SKM-1 (cell line): ENCODE results near the gene C1orf159.
A peak's percentile ranks its signal among the peaks of the same experiment; 100 is the strongest.
"Not testable (repeated sequence)": the region's sequence is repeated elsewhere in the genome, so short reads cannot be mapped to it uniquely, and the experiment has no call there.

Source experiments
- DNase-seq: peaks from one replicate; lab custom pipeline; 2025; ENCODE audit not compliant: unreplicated experiment; lab: John Stamatoyannopoulos, UW

Gene C1orf159

DNA sequence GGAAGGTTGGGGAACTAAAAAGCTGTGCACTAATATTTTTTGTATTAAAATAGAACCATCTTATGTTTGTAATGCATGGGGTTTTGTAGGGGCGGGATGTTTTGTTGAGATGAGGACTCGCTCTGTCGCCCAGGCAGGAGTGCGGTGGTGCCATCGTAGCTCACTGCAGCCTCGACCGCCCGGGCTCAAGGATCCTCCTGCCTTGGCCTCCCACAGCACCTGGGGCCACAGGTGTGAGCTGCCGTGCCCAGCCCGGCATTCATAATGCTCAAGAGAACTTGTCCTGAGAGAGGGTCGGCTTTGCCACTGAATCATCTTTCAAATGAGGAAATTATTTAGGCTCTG, 3.0 kb upstream of the C1orf159 start:
- DNase-seq, result no peak

DNA sequence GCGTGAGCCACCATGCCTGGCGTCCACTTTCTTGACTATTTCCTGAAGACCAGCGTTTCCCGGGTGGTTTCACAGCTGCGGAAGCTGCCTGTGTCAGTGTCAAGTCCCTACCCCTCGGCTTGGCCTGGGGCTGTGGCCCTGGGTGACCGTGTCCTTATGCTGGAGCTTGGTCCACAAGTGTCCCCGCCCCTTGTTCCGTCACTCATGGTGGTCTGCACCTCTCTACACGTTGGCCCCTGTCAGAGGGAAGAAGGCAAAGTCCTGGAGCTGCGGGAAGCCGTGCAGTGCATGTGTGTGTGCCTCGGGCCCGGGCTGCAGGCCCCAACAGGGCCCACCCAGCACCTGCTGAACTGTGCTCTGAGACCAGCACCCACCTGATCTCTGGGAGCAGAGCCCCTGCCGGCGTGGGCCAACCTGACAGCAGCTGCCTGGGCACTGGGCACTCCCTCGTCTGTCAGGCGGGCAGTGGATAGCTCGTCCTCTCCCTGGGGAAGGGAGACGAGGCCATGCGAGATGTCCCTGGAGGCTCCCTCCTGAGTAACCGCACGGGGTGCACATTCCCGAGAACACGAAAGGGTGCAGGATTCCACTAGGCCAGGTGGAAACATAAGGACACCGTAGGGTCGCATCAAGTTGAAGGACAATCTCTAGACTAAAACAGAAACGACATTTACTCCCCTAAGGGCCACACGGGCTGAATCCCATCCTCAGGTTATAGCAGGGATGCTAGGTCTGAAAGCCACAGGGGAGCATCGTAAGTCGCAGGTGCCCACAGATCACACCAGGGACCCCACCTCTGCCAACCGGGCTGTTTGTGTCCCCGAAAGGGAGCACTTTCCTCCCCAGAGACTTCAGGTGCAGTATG, 2.4 kb upstream of the C1orf159 start:
- no peak for DNase-seq

- no peak for DNase-seq
Observed at GRCh38 chr1:1117469-1117831, 1.6 kb upstream of the C1orf159 start.

DNA sequence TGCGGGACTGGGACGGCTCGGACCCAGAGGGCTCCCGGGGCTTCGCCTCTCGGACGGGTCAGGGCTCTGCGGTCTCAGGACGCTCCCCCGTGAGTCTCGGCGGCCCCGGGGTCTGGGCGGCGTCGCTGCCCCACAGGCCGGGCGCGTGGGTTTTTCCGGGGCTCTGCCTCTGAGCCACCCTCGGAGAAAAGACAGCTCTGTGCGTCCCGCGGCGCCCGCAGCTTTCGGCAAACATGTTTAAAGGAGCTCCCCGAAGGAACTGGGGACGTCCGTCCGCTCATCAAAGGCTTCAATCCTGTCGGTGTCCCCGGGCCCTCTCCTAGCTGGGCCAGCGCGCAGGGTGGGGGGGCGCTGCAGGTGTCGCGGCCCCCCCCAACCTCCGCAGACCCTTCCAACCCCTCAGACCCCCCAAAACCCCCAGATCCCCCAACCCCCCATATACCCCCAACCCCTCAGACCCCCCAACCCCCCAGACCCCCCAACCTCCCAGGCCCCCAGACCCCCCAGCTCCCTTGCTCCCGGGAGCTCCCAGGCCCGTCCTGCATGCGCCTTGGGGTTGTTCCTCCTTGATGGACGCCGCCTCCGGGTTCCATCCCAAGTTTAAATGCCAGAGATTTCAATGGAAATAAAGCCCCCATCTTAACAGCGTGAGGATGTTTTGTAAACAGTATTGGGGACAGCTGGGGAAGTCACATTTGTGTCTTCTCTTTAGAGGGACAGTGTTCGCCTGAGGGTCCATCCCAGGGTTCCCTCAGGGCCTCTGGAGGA, 996 bp upstream of the C1orf159 start:
- DNase-seq, result no peak

GRCh38 chr1:1115136-1115785, 628 bp downstream of the C1orf159 start:
- no peak for DNase-seq

DNA sequence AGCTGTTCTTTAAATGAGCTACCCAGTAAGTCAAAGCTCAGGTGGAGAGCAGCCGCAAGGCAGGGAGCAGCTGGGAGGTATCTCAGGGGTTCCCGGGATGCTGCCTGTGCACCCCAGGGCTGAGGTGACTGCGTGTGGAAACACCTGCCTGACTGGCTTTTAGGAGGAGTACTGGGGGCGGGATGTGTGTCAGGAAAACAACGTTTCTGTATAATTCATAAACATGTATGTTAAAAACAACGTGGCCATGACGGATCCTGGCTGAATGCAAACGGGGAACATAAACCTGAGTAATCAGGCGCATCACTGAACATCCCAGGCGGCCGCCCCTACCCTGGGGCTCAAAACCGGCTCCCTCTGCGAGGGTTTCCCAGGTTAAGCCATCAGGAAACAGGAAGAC, 1.5 kb downstream of the C1orf159 start:
- no peak for DNase-seq

DNA sequence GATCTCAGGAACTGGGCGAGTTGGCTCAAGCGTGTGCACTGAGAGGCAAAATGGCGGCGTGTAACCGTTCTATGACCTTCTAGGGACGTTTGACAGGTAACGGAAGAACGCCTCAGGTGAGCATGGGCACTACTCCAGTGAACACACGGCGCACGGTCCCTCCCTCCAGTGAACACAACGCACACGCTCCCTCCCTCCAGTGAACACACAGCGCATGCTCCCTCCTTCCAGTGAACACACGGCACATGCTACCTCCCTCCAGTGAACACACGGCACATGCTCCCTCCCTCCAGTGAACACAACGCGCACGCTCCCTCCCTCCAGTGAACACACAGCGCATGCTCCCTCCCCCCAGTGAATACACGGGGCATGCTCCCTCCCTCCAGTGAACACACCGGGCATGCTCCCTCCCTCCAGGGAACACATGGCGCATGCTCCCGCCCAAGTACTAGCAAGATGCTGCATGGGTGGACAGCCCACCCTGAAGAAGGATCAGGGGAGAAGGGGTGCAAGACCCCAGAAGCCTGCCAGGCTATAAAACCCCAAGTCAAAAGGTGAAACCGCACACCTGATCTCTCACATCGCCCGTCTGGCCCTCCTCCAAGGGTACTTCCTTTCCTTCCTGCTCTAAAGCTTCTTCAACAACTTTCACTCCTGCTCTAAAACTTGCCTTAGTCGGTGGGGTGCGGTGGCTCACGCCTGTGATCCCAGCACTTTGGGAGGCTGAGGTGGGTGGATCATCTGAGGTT, 3.5 kb downstream of the C1orf159 start:
- no peak for DNase-seq

DNA sequence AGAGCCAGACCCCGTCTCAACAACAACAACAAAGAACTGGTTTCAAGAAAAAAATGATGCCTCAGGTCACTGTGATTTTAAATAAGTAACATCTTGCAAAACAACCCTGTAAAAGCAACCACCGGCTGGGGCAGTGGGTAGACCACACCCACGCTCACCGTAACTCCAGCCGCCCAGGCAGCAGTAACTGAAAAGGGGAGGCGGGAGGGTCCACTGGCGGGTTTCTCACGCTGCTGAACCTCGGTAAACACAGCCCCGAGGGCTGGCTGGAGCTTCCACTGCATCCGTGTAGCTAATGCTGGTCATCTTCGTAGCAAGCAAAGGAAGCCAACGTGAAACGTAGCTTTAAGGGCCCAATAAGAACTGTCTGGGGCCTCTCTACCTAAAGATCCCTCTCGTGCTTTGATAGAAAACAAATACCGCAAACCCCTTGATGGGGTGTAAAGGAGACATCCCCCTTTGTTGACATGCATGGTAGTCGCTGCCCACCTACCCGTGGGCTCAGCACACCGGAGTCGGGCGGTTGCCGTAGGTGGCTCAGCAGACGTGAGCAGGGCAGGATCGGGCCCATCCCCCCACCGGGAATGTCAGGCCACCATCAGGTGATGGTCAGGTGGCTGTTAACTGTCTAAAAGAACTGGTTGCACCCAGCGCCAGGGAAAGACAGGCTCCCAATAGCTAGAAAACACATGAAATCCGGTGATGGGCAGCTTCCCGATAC, 4.2 kb downstream of the C1orf159 start:
- DNase-seq, result no peak

GRCh38 chr1:1110561-1110971, 5.3 kb downstream of the C1orf159 start:
- DNase-seq, result no peak

- DNase-seq, result no peak
Observed at GRCh38 chr1:1109743-1110142, 6.1 kb downstream of the C1orf159 start.

DNA sequence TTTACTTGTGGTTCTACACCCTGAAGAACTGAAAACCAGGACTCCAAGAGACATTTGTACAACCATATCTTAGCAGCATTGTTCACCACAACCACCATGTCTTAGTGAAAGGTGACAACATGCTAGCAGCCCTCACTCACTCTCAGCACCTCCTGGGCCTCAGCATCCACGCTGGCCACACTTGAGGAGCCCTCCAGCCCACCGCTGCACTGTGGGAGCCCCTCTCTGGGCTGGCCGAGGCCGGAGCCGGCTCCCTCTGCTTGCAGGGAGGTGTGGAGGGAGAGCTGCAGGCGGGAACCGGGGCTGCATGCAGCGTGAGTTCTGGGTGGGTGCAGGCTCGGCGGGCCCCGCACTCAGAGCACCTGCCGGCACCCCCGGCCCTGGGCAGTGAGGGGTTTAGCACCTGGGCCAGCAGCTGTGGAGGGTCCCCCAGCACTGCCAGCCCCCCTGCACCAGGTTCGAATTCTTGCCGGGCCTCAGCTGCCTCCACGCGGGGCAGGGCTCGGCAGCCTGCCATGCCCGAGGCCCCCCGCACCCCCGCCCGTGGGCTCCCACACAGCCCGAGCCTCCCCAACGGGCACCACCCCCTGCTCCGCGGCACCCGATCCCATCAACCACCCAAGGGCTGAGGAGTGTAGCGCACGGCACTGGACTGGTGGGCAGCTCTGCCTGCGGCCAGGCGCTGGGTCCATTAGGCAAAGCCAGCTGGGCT, 9.2 kb downstream of the C1orf159 start:
- no peak for DNase-seq

- peak; percentile 3 for DNase-seq
Observed at GRCh38 chr1:1104152-1104551, 11.7 kb downstream of the C1orf159 start.

DNA sequence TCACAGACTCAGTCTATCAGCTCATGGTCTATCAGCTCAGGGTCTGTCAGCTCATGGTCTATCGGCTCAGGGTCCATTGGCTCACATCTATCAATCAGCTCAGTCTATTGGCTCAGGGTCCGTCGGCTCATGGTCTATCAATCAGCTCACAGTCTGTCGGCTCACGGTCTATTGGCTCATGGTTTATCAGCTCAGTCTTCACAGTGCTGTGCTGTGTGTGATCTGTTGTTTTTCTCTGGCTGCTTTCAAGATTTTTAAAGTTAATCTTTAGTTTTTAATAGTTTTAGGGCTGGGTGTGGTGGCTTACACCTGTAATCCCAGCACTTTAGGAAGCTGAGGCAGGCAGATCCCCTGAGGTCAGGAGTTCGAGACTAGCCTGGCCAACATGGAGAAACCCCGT, 14.4 kb downstream of the C1orf159 start:
- DNase-seq, result no peak

DNA sequence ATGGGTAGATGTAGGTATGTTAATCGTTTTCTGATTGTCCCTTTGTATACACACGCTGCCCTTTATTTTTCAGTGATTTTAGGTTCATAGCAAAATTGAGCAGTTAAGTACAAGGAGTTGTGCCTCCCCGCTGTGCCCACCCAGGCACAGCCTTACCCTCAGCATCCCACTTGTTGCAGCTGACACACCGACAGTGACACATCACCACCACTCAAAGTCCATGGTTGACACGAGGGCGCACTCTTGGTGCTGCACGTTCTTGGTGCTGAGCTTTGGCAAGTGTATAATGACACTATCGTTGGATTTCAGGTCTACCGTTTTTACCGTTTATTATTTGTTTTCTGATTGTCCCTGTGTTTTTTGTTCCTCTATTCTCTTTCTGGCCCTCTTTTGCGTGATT, 15.6 kb downstream of the C1orf159 start:
- DNase-seq, result no peak

- DNase-seq, result no peak
Observed at GRCh38 chr1:1099506-1100183, 16.2 kb downstream of the C1orf159 start.

GRCh38 chr1:1098681-1099421, 17.0 kb downstream of the C1orf159 start:
- DNase-seq, result no peak

GRCh38 chr1:1096136-1096535, 19.8 kb downstream of the C1orf159 start:
- DNase-seq, result not testable (repeated sequence)

GRCh38 chr1:1094981-1095380, 20.9 kb downstream of the C1orf159 start:
- DNase-seq, result no peak

GRCh38 chr1:1093610-1093943, 22.3 kb downstream of the C1orf159 start:
- DNase-seq, result no peak
